Bronchial epithelial cell (primary cell): Measurements from ENCODE around the gene NFIA. TPM values are rescaled to one million over a fixed set of nuclear protein-coding genes. Genes with fewer than 3 reads are reported as not detected.

Source experiments
- DNase-seq: peaks from one replicate; pipeline ENCODE4 v3.0.0-alpha.2; 2010; ENCODE audit warnings: low read depth
- FAIRE-seq: peaks from 2 replicates; lab custom pipeline; 2011; peaks lifted over from hg19 to GRCh38; lab: Jason Lieb, UNC
- H3K27me3 ChIP-seq: 2 replicates; pipeline ENCODE4 v1.5.1; 2011; ENCODE audit warnings: low read length; ENCODE audit not compliant: control insufficient read depth, insufficient read depth
- H3K36me3 ChIP-seq: 2 replicates; pipeline ENCODE4 v1.5.1; 2011; ENCODE audit warnings: low read length; ENCODE audit not compliant: control insufficient read depth, insufficient read depth
- H3K4me3 ChIP-seq: 2 replicates; pipeline ENCODE4 v1.5.1; 2011; ENCODE audit warnings: mild to moderate bottlenecking, low read depth, low read length, control low read depth
- total RNA-seq: library from RNA; depleted of rRNA; stranded (reverse); fragments of >200 nt; gene quantifications from 2 replicates; pipeline ENCODE4 v1.2.1, GENCODE V29; 2014
- TF ChIP-seq, protein P1 (sequence below): IDR thresholded peaks from 2 replicates; pipeline ENCODE4 v1.5.1; 2011; ENCODE audit warnings: mild to moderate bottlenecking, moderate library complexity, low read length, control low read depth, inconsistent platforms; ENCODE audit not compliant: insufficient read depth, severe bottlenecking

Gene NFIA
- total RNA-seq, 1 donor from 2014 or later, result 7.4 TPM

DNA sequence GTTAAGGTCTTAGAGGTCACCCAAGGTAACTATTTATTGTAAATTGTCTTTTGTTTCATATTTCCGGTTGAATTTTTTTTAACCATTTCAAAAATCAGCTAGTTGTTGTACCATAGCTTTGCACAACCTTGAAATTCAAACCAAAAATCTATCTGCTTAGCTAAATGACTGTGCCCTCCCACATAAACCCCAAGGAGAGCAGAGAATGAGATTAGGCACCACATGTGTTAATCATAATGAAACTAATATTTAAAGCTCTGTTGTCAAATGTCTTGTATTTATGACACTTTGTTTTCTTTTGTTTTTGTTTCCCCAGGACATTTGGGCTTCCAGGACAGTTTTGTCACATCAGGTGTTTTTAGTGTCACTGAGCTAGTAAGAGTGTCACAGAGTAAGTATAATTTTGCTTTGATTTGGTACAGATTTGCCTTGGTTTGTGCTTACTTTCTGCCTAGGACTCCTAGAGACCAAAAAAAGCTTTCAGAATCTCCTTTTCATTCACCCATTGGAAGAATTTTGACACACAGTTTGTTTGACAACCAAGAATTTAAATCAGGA lies 249.9 kb downstream of the NFIA start:
- H3K36me3 ChIP-seq, result no peaks in the 10 kb centered on the region

DNA sequence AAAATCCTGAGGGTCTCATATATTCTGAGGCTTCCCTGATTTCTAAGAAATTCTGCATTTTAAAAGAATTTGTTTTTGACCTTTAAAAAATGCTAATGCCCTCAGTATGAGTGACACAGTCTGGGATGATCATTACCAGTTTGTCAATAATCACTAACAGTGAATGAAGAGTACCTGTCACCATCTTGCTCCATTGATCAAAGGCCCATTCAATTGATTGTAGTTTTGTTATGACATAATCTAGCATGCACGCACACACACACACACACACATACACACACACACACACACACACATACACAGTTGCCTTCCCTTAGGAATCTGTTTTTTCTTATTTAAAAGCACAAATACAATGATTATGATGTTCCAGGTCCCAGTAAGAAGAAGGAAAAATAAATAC lies 250.4 kb downstream of the NFIA start:
- no peak for DNase-seq
- no peaks in the 10 kb centered on the region for H3K27me3 ChIP-seq
- no peak for FAIRE-seq
- H3K4me3 ChIP-seq, result no peak overlapping the region
- no peaks in the 10 kb centered on the region for H3K36me3 ChIP-seq
- TF ChIP-seq, protein P1, sequence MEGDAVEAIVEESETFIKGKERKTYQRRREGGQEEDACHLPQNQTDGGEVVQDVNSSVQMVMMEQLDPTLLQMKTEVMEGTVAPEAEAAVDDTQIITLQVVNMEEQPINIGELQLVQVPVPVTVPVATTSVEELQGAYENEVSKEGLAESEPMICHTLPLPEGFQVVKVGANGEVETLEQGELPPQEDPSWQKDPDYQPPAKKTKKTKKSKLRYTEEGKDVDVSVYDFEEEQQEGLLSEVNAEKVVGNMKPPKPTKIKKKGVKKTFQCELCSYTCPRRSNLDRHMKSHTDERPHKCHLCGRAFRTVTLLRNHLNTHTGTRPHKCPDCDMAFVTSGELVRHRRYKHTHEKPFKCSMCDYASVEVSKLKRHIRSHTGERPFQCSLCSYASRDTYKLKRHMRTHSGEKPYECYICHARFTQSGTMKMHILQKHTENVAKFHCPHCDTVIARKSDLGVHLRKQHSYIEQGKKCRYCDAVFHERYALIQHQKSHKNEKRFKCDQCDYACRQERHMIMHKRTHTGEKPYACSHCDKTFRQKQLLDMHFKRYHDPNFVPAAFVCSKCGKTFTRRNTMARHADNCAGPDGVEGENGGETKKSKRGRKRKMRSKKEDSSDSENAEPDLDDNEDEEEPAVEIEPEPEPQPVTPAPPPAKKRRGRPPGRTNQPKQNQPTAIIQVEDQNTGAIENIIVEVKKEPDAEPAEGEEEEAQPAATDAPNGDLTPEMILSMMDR, result no peak

More for the DNA sequence above, 249.9 kb downstream of the NFIA start:
- no peak overlapping the region for H3K4me3 ChIP-seq
- DNase-seq (no peak), FAIRE-seq (no peak)
- TF ChIP-seq, protein P1, result no peak
- no peaks in the 10 kb centered on the region for H3K27me3 ChIP-seq

DNA sequence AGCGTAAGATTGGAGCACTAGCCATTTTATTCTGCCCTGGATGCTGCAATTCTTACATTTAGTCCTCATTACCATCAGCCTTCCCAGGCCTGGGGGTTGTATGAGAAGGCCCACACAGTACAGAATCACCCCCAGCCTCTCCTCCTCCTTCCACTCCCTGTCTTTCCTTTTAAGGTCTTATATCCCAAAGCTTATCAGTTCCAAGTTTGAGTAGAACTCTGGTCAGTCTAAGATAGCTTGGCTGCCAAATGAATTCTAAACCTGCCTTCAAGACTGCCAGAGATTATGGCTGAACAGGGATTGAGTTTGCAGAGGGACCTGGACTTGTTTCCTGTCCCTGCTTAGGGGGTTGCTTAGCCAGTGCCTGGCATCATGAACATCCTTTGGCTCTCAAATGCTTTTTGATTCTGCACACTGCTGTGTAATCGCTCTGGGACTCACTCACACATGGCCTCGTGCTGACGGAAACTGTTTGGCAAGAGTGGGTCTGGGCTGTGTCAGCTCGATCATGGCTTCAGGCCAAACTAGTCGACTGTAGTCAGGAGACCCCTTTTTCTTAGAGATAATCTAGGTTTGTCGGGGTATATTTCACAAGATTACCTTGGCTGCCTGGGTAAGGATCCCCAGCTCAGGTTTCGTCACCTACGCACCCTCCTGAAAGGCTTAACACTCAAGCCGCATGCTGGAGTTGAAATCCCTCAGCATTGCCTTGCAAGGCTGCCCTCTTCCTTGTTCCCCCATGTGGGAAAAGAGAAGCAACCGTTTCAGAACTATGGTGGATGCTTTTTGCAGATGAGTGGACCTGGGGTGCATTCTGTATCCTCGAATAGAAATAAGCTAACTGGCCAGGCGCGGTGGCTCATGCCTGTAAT lies 252.6 kb downstream of the NFIA start:
- Histone ChIP-seq H3K36me3 (no peaks in the 10 kb centered on the region), H3K4me3 (no peak overlapping the region), H3K27me3 (no peaks in the 10 kb centered on the region)
- peak; percentile 50 for FAIRE-seq
- no peak for DNase-seq
- TF ChIP-seq, protein P1, result no peak

DNA sequence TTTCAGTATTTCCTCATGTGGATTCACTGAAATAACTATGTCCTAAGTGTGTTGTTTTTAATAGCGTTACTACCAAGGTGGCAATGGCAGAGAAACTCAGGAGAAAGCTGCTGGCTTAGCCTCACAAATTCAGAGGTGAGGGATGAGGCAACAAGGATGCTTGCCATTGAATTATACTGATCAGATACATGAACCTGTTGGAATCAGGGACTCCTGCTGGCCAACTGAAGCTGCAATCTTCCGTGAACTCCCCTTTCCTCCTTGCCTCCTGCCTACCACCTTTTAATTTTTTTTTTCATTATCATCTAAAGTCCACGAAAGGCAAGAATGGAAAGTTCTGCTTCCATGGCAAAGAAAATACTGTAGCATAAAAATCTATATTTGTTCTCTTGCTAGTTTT lies 254.7 kb downstream of the NFIA start:
- Histone ChIP-seq H3K4me3 (no peak overlapping the region), H3K27me3 (no peaks in the 10 kb centered on the region), H3K36me3 (no peaks in the 10 kb centered on the region)
- DNase-seq (peak; percentile 28), FAIRE-seq (no peak)
- TF ChIP-seq, protein P1, result peak; percentile 34

DNA sequence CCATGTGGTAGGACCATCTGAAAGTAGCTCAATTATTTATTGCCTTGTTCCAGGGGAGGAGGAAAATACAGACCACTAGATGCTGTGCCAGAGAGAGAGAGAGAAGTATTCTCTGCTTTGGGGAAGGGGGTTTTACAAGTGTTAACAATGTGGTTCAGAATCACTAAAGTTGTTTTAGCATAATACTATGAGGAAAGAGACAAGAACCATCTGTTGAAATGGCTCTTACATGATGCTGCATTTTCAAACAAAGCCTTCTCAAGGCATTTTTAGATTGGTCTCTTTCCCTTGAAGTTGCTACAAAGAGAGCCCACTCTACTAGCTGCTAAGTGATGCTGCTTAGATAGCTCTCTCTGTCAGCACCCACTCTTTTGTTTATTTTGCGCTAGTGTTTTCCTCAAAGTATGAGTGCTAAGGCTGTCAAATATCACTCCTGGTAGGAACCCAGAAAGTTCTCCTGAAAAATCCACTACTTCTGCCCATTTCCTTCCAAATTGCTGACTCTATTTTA lies 255.1 kb downstream of the NFIA start:
- FAIRE-seq (no peak), DNase-seq (no peak)
- no peak overlapping the region for H3K4me3 ChIP-seq
- H3K36me3 ChIP-seq, result no peaks in the 10 kb centered on the region
- TF ChIP-seq, protein P1, result no peak
- H3K27me3 ChIP-seq, result no peaks in the 10 kb centered on the region
